HL-60 (cell line): ENCODE results near the gene ZSWIM3.
A peak's percentile ranks its signal among the peaks of the same experiment; 100 is the strongest.

Source experiments
- DNase-seq, 2 experiments: peaks; one replicate each; pipeline ENCODE4 v3.0.0-alpha.2; 2010 to 2020; ENCODE audit warnings: low read depth in 1 of 2, low spot score in 1 of 2
- H3K27ac ChIP-seq: fragments of 250-450 bp; sonication (Bioruptor Pico); replicated peaks from 2 replicates; pipeline ENCODE4 v1.5.1; 2020; ENCODE audit warnings: mild to moderate bottlenecking, moderate library complexity
- H3K27me3 ChIP-seq: fragments of 250-450 bp; sonication (Bioruptor Pico); 2 replicates; pipeline ENCODE4 v1.5.1; 2021; ENCODE audit warnings: mild to moderate bottlenecking, moderate library complexity; ENCODE audit not compliant: insufficient read depth, poor library complexity, severe bottlenecking
- H3K4me3 ChIP-seq: replicated peaks from 2 replicates; pipeline ENCODE4 v1.5.1; 2011; ENCODE audit warnings: mild to moderate bottlenecking, control low read depth, low read length; ENCODE audit not compliant: insufficient read depth
- GABPA ChIP-seq: IDR thresholded peaks from 2 replicates; pipeline ENCODE4 v1.6.1; 2012; ENCODE audit warnings: low read depth
- POLR2AphosphoS5 ChIP-seq: IDR thresholded peaks from 2 replicates; pipeline ENCODE4 v1.6.1; 2012; ENCODE audit warnings: low read depth
- SPI1 ChIP-seq: IDR thresholded peaks from 2 replicates; pipeline ENCODE4 v1.6.1; 2012; ENCODE audit warnings: low read depth, mild to moderate bottlenecking, borderline replicate concordance
- TF ChIP-seq, protein P1 (sequence below): IDR thresholded peaks from 2 replicates; pipeline ENCODE4 v1.6.1; 2012; ENCODE audit warnings: low read depth; ENCODE audit not compliant: insufficient replicate concordance
- TF ChIP-seq, protein P2 (sequence below): IDR thresholded peaks from one replicate; pipeline ENCODE4 v1.5.1; 2011; ENCODE audit warnings: low read length, control low read depth, inconsistent platforms; ENCODE audit not compliant: insufficient read depth

The ZSWIM3 gene

DNA sequence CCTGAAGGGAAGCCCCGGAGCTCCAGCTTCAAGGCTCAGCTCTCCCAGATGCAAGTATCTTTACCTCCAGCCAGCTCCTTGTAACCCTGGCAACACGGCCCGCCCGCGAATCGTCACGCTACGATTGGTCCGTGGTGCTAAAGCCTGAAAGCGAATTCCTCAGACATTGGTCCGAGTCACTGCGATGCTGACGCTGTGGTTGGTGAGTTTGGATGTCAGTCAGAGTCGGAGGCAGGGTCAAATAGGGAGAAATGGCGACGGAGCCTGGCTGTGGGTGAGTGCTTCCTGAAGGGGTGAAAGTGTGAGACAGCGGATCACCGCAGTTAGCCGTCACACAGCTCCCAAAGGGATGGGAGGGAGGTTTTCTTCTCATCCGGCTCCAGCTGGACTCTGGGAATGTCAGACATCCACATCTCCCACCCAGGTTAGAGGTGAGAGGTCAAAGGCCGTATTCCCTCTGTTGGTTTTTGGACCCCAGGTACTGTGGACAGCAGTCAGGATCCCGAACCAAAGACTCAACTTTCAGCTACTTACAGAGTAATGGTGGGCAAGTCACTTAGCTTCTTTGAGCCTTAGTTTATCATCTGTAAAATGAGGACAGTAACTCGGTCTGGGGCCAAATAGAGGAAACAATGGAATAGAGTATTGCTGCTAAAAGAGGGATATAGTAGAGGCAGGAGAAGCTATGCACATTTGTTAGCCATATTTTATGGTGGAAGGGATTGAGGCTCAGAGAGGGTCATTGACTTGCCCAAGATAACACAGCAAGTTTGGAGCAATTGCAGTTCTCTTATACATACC, 23.8 kb downstream of the ZSWIM3 start, which contains the start of gene ZSWIM1:
TSS of gene ZSWIM1 (plus strand) at position 240 of the 801 bp plus-strand sequence. CDS start 1,366 bp downstream, outside the sequence.
- TF ChIP-seq POLR2AphosphoS5 (peak; percentile 92), GABPA (no peak)
- TF ChIP-seq, protein P1, sequence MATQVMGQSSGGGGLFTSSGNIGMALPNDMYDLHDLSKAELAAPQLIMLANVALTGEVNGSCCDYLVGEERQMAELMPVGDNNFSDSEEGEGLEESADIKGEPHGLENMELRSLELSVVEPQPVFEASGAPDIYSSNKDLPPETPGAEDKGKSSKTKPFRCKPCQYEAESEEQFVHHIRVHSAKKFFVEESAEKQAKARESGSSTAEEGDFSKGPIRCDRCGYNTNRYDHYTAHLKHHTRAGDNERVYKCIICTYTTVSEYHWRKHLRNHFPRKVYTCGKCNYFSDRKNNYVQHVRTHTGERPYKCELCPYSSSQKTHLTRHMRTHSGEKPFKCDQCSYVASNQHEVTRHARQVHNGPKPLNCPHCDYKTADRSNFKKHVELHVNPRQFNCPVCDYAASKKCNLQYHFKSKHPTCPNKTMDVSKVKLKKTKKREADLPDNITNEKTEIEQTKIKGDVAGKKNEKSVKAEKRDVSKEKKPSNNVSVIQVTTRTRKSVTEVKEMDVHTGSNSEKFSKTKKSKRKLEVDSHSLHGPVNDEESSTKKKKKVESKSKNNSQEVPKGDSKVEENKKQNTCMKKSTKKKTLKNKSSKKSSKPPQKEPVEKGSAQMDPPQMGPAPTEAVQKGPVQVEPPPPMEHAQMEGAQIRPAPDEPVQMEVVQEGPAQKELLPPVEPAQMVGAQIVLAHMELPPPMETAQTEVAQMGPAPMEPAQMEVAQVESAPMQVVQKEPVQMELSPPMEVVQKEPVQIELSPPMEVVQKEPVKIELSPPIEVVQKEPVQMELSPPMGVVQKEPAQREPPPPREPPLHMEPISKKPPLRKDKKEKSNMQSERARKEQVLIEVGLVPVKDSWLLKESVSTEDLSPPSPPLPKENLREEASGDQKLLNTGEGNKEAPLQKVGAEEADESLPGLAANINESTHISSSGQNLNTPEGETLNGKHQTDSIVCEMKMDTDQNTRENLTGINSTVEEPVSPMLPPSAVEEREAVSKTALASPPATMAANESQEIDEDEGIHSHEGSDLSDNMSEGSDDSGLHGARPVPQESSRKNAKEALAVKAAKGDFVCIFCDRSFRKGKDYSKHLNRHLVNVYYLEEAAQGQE, result peak; percentile 81
- peak; percentile 99 to 100 for DNase-seq
- Histone ChIP-seq H3K27me3 (no peaks in the 10 kb centered on the region), H3K4me3 (peak within 1 kb of the TSS; percentile 62), H3K27ac (peak within 1 kb of the TSS; percentile 68)

DNA sequence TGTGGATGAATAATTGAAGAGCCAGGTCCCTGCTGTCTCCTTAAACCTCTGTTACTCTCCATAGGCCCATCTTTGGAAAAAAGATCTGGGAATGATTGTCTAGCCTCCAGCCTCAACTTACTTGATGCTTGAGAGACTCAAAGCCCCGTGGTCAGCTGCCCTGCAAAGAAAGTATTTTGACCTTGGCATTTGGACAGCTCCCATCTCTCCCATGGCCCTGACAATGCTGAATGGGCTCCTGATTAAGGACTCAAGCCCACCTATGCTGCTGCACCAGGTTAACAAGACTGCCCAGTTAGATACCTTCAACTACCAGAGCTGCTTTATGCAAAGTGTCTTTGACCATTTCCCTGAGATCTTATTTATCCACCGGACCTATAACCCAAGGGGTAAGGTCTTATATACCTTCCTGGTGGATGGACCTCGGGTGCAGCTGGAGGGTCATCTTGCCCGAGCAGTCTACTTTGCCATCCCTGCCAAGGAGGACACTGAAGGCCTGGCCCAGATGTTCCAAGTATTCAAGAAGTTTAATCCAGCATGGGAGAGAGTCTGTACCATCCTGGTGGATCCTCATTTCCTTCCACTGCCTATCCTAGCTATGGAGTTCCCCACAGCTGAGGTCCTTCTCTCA, 25.2 kb downstream of the ZSWIM3 start:
- no peak for TF ChIP-seq POLR2AphosphoS5
- TF ChIP-seq, protein P1, result peak; percentile 54
- Histone ChIP-seq H3K4me3 (no peak overlapping the region), H3K27me3 (no peaks in the 10 kb centered on the region), H3K27ac (no peak overlapping the region)
- no peak for DNase-seq

DNA sequence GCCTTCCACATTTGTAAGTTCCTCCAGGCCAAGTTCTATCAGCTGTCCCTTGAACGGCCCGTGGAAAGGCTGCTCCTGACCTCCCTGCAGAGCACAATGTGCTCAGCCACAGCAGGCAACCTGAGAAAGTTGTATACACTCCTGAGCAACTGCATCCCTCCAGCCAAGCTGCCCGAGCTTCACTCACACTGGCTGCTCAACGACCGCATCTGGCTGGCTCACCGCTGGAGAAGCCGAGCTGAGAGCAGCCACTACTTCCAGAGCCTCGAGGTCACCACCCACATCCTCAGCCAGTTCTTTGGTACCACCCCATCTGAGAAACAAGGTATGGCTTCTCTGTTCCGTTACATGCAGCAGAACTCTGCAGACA, 25.7 kb downstream of the ZSWIM3 start:
- Histone ChIP-seq H3K4me3 (no peak overlapping the region), H3K27me3 (no peaks in the 10 kb centered on the region), H3K27ac (no peak overlapping the region)
- TF ChIP-seq, protein P1, result no peak
- TF ChIP-seq, protein P2, sequence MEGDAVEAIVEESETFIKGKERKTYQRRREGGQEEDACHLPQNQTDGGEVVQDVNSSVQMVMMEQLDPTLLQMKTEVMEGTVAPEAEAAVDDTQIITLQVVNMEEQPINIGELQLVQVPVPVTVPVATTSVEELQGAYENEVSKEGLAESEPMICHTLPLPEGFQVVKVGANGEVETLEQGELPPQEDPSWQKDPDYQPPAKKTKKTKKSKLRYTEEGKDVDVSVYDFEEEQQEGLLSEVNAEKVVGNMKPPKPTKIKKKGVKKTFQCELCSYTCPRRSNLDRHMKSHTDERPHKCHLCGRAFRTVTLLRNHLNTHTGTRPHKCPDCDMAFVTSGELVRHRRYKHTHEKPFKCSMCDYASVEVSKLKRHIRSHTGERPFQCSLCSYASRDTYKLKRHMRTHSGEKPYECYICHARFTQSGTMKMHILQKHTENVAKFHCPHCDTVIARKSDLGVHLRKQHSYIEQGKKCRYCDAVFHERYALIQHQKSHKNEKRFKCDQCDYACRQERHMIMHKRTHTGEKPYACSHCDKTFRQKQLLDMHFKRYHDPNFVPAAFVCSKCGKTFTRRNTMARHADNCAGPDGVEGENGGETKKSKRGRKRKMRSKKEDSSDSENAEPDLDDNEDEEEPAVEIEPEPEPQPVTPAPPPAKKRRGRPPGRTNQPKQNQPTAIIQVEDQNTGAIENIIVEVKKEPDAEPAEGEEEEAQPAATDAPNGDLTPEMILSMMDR, result no peak
- TF ChIP-seq GABPA (no peak), POLR2AphosphoS5 (no peak), SPI1 (no peak)
- no peak for DNase-seq
